ENCODE data around the gene TPRA1.

DNA sequence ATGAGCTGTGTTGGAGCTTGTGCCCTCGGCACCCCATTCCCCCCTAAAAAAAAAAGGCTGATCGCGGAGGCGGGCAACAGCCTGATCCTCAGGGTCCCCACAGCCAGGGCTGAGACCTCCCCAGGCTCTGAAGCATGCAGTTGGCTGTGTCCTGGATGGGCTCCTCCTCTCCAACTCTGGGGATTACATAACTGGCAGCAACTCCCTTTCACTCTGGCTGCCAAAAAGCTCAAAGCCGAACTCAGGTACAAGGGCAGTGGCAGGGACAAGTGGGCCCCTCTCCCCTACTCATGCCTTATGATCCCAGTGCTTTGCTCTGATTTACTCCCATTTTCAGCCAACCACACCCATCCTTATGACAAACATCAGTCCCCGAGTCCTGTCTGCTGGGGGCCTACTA lies 18.3 kb downstream of the TPRA1 start:
- TF ChIP-seq PPARA (CRISPR knock-in tag; IDR thresholded peaks at IDR 0.05; ENCODE audit: borderline replicate concordance) (no peak), CSRNP3 (CRISPR knock-in tag; IDR thresholded peaks at IDR 0.05) (no peak), ZNF8 (CRISPR knock-in tag; IDR thresholded peaks at IDR 0.05) (no peak), PATZ1 (CRISPR knock-in tag; IDR thresholded peaks at IDR 0.05; ENCODE audit: borderline replicate concordance) (no peak)
- TF ChIP-seq, protein P1, sequence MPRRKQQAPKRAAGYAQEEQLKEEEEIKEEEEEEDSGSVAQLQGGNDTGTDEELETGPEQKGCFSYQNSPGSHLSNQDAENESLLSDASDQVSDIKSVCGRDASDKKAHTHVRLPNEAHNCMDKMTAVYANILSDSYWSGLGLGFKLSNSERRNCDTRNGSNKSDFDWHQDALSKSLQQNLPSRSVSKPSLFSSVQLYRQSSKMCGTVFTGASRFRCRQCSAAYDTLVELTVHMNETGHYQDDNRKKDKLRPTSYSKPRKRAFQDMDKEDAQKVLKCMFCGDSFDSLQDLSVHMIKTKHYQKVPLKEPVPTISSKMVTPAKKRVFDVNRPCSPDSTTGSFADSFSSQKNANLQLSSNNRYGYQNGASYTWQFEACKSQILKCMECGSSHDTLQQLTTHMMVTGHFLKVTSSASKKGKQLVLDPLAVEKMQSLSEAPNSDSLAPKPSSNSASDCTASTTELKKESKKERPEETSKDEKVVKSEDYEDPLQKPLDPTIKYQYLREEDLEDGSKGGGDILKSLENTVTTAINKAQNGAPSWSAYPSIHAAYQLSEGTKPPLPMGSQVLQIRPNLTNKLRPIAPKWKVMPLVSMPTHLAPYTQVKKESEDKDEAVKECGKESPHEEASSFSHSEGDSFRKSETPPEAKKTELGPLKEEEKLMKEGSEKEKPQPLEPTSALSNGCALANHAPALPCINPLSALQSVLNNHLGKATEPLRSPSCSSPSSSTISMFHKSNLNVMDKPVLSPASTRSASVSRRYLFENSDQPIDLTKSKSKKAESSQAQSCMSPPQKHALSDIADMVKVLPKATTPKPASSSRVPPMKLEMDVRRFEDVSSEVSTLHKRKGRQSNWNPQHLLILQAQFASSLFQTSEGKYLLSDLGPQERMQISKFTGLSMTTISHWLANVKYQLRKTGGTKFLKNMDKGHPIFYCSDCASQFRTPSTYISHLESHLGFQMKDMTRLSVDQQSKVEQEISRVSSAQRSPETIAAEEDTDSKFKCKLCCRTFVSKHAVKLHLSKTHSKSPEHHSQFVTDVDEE (CRISPR knock-in tag; IDR thresholded peaks at IDR 0.05) = no peak
